SW 1271 (cell line): ENCODE measurements around the gene MBTPS1.

Source experiments
- DNase-seq, 2 experiments: peaks; one replicate each; lab custom pipeline; 2025; lab: John Stamatoyannopoulos, UW

MBTPS1 gene

GRCh38 chr16:84116720-84117493, at the start of gene MBTPS1:
TSS of gene MBTPS1 (minus strand) at chr16:84116942. CDS start at chr16:84101783, 15,159 bp downstream.
- peak; percentile 93 for DNase-seq

DNA sequence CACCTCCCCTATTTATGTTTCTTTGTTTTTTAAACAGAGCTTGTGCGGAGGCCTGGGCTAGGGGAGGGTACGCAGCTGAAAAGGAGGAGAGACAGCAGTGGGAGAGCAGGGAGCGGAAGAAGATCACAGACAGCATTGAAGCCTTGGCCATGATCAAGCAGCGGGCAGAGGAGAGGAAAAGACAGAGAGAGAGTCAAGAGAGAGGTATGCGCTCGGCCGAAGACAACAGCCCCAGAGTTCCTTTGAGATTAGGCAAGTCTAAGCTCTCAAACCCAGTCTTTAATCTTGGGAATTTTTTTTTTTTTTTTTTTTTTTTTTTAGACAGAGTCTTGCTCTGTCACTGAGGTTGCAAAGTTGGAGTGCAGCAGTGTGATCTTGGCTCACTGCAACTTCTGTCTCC, 49.0 kb upstream of the MBTPS1 start:
- no peak for DNase-seq

GRCh38 chr16:84161801-84162200, 45.1 kb upstream of the MBTPS1 start:
- no peak for DNase-seq

- no peak for DNase-seq
Measured at GRCh38 chr16:84161037-84161436, 44.3 kb upstream of the MBTPS1 start.

- DNase-seq = no peak
Measured at GRCh38 chr16:84159800-84160199, 43.1 kb upstream of the MBTPS1 start.

- no peak for DNase-seq
Measured at GRCh38 chr16:84159007-84159406, 42.3 kb upstream of the MBTPS1 start.

DNA sequence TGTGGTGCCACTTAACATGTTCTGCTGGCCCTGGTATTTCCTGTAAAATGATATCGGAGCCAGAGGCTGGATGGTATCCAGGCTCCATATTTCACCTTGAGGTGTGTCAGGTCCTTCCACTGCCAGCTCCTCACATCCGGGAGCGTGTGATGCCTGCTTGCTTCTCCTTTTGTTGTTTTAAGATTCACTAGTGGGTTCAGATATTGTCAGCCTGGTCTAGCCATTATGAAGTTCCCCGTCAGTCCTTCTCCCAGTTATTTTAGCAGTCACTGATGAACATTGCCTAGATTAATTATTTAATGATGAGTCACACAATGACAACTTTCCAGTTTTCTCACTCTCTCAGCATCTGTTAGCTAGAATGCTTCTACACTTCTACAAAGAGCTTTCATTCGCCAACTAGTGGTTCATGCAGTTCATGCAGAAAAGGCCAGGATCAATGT, 39.6 kb upstream of the MBTPS1 start:
- DNase-seq = no peak

- DNase-seq = no peak
Measured at GRCh38 chr16:84155771-84156170, 39.0 kb upstream of the MBTPS1 start.

GRCh38 chr16:84155226-84155625, 38.5 kb upstream of the MBTPS1 start:
- DNase-seq = no peak

DNA sequence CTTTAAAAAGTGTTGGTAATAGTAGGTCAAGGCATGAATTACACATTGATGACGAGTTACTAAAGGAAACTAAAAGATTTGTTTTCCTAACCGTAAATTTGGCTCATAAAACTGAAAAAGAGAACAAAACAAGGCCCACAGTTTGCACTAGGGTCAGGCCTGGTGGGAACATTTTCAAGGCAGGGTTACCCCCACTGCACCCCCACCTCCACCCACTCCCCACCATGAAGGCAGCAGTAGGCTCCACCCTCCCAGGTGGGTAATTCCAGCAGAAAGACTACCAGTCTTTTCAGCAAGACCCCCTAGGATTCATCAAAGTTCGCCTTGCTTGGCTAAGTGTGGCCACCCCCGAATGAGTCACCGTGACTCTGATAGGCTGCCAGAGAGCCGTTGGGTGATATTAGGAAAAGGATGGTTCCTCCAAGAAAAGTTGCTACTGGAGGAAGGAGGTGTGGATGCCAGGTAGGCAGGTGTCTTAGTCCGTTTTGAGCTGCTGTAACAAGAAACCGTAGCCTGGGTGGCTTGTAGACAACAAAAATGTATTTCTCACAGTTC, 37.0 kb upstream of the MBTPS1 start:
- no peak for DNase-seq

GRCh38 chr16:84150926-84151325, 34.2 kb upstream of the MBTPS1 start:
- no peak for DNase-seq

- DNase-seq = peak; percentile 31 to 76
Measured at GRCh38 chr16:84144859-84145639, 28.3 kb upstream of the MBTPS1 start, which contains the start of the genes DNAAF1 and HSDL1. TSS of gene DNAAF1 (plus strand) at chr16:84145308. CDS start at chr16:84145441, 133 bp downstream. TSS of gene HSDL1 (minus strand) at chr16:84145177. CDS start at chr16:84131321, 13,856 bp downstream.

DNA sequence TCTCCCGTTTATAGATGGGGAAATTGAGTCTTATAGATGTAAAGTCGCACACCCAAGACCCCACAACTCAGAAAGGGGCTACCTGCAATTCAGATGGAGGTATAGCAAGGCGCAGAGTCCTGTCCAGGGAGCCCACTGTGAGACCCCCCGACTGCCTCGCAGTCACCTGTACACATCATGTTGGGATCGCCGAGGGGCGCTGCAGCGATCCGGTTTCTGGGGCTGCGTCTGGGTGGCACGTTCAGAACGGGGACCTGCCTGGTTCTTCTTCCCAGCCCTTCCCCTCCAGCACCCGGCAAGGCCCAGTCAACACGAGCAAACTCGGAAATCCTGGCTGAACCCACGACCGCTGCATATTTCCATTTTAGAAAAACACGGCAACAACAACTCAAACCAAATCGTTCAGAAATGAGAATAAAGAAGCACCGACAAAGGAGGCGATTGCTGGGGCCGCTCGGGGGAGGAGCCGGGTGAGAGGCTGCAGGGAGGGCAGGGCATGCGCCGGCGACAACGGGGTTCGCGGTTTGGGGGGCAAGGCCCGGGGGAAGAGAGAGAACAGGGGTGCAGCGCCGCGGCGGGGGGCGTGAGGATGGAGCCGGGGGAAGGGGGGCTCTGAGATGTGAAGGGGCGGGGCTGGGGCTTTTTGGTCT, 27.6 kb upstream of the MBTPS1 start:
- DNase-seq = peak in 1 of 2 experiments; percentile 22

- no peak for DNase-seq
Measured at GRCh38 chr16:84143784-84144199, 27.1 kb upstream of the MBTPS1 start.

DNA sequence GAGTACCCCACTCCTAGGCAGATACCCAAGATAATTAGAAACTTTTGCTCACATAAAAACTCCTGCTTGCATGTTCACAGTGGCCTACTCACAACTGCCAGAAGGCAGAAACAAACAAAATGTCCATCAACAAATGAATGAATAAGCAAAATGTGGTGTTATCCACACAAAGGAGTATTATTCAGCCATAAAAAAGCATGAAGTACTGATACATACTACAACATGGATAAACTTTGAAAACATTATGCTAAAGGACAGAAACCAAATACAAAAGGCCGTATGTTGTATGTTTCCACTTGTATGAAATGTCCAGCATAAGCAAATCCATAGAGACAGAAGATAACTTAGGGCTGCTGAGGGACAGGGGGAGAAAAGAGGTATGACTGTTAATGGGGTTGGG, 26.3 kb upstream of the MBTPS1 start:
- no peak for DNase-seq

- DNase-seq = no peak
Measured at GRCh38 chr16:84141143-84141670, 24.5 kb upstream of the MBTPS1 start.

DNA sequence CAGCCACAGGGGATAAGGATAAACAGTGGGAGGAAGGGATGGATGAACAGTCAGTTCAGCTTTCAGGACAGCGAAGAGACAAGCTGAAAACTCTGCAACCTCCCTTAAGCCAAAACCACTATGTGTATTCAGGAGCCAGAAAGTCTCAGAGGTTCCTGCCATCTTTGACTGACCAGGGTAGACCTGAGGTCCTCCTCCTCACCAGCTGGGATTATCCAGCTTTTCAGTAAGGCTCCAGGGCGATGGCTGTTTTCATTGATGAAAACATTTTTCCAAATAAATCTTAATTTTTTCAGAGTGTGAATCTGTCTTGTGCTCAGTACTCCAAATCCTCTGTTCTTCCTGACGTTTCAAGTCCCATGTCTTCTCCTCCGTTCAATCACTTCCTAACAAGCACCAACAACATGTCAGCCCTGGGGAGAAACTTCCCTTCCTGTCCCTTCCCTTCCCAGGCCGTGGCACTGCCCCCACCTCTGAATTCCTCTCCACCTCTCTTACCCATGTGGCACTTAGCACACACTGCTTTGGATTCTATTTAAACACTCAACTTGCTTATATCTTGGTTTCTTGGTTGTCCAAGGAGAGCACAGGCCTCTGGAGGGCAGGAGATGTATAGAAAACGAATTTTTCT, 23.0 kb upstream of the MBTPS1 start:
- DNase-seq = no peak

GRCh38 chr16:84138824-84139627, 22.3 kb upstream of the MBTPS1 start:
- DNase-seq = peak in 1 of 2 experiments; percentile 25

- DNase-seq = no peak
Measured at GRCh38 chr16:84138500-84138823, 21.7 kb upstream of the MBTPS1 start.

DNA sequence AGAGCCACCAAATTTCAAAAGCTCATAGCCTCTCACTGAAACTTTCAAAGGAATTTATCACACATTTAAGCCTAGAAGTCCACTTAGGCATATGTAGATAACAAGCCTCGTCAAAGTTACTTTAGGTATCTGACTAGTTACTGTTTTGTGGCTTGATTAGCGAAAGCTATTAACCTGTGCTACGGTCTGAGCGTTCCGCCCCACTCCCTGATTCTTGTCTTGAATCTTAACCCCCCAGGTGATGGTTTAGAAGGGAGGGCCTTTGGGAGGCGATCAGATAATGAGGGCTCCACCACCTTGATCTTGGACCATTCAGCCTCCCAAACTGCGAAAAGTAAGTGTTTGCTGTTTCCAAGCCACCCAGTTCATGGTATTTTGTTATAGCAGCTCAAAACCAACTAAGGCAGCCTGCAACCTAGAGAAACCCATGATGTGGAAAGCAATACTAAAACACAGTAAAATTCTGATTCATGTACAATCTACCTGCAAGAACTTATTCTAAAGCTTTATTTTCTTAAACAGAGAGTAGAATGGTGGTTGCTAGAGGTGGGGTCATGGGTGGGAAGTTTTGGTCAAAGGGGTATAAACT, 21.1 kb upstream of the MBTPS1 start:
- DNase-seq = no peak
